Fibroblast of lung (primary cell): ENCODE data around the gene SRSF7. TPM values are rescaled to one million over a fixed set of nuclear protein-coding genes. Genes with fewer than 3 reads are reported as not detected.

Source experiments
- DNase-seq, 2 donors: peaks; one replicate each; pipeline versions ENCODE4 v3.0.0 to v3.0.0-alpha.2; 2010; ENCODE audit warnings: low read depth in 2 of 2
- H2AFZ ChIP-seq: 2 replicates; pipeline ENCODE4 v1.5.1; 2012; ENCODE audit warnings: low read length, control low read depth, inconsistent platforms
- H3K27ac ChIP-seq: 2 replicates; pipeline ENCODE4 v1.5.1; 2011; ENCODE audit warnings: low read length, control low read depth; ENCODE audit not compliant: insufficient read depth
- H3K27me3 ChIP-seq: 2 replicates; pipeline ENCODE4 v1.5.1; 2011; ENCODE audit warnings: mild to moderate bottlenecking, low read length; ENCODE audit not compliant: control insufficient read depth, insufficient read depth
- H3K36me3 ChIP-seq: 2 replicates; pipeline ENCODE4 v1.5.1; 2011; ENCODE audit warnings: low read length; ENCODE audit not compliant: control insufficient read depth, insufficient read depth
- H3K4me1 ChIP-seq: 2 replicates; pipeline ENCODE4 v1.5.1; 2011; ENCODE audit warnings: low read length; ENCODE audit not compliant: control insufficient read depth, insufficient read depth; ENCODE audit errors: extremely low read depth
- H3K4me2 ChIP-seq: 2 replicates; pipeline ENCODE4 v1.5.1; 2011; ENCODE audit warnings: low read length, control low read depth; ENCODE audit not compliant: insufficient read depth; ENCODE audit errors: extremely low read depth
- H3K4me3 ChIP-seq, 4 experiments: fragments of 200-600 bp in 1 of 4; sonication (generic) in 1 of 4; replicated peaks in 1 of 4; 2 replicates each; pipeline ENCODE4 v1.5.1; 2011 to 2016; ENCODE audit warnings: low read length in 4 of 4, low read depth in 3 of 4, mild to moderate bottlenecking in 3 of 4, control low read depth in 2 of 4, inconsistent platforms in 1 of 4, mixed read lengths in 1 of 4; ENCODE audit not compliant: insufficient read depth in 1 of 4; ENCODE audit errors: control extremely low read depth in 1 of 4
- H3K79me2 ChIP-seq: 2 replicates; pipeline ENCODE4 v1.5.1; 2012; ENCODE audit warnings: mild to moderate bottlenecking, low read length, inconsistent platforms; ENCODE audit not compliant: control insufficient read depth, insufficient read depth
- H3K9ac ChIP-seq: 2 replicates; pipeline ENCODE4 v1.5.1; 2011; ENCODE audit warnings: mild to moderate bottlenecking, low read length, control low read depth; ENCODE audit not compliant: insufficient read depth
- H3K9me3 ChIP-seq: 2 replicates; pipeline ENCODE4 v1.5.1; 2012; ENCODE audit warnings: low read depth, low read length; ENCODE audit not compliant: control insufficient read depth, insufficient read depth
- H4K20me1 ChIP-seq: 2 replicates; pipeline ENCODE4 v1.5.1; 2011; ENCODE audit warnings: low read length; ENCODE audit not compliant: control insufficient read depth, insufficient read depth; ENCODE audit errors: extremely low read depth
- EZH2 ChIP-seq: IDR thresholded peaks from 2 replicates; pipeline ENCODE4 v1.5.1; 2012; ENCODE audit warnings: low read length, control low read depth, mild to moderate bottlenecking; ENCODE audit errors: missing control alignments
- polyA plus RNA-seq, 2 donors: library from polyadenylated mRNA; depleted of rRNA in 1 of 2; stranded (reverse) in 1 of 2; unstranded in 1 of 2; fragments of >200 nt; gene quantifications; 2 replicates each; pipeline ENCODE4 v1.2.1, GENCODE V29; 2011 to 2012; ENCODE audit warnings: missing spikeins in 1 of 2
- total RNA-seq: library from RNA; depleted of rRNA; stranded (reverse); fragments of >200 nt; gene quantifications from 2 replicates; pipeline ENCODE4 v1.2.1, GENCODE V29; 2014
- TF ChIP-seq, protein P1 (sequence below), 2 donors: IDR thresholded peaks in 1 of 2; conservative IDR thresholded peaks in 1 of 2; 1 replicate in 1 of 2; 2 replicates in 1 of 2; pipeline ENCODE4 v1.5.1; 2011 to 2012; ENCODE audit warnings: low read length in 2 of 2, control low read depth in 1 of 2, inconsistent platforms in 1 of 2, low read depth in 1 of 2, mild to moderate bottlenecking in 1 of 2

Gene SRSF7
- total and polyA plus RNA-seq, 2 donors (not counting 1 experiment from before 2014, with no cell fraction given) = 118 to 193 TPM

DNA sequence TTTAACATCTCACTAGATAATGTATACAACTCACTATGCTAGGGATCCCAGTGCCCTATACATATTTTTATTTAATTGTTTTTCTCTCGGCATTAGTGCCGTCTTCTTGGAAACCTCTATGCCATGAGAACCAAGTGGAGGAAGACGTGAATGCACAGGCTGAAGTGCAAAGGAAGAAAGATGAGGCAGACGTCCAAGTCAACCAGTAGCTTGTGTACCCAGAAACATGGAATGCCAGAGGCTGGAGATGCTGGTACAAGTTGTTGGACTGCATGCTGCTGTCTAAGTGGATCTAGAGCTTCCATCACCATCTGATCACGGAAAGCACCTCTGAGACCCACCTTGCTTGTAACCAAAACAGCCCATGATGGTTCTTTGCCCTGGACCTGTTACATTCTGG, 14.4 kb upstream of the SRSF7 start:
- Histone ChIP-seq H3K27me3 (no peaks in the 10 kb centered on the region), H3K4me2 (no peak overlapping the region), H3K4me1 (no peaks in the 10 kb centered on the region), H3K36me3 (no peaks in the 10 kb centered on the region), H2AFZ (no peak overlapping the region), H3K9me3 (no peaks in the 10 kb centered on the region), H4K20me1 (no peaks in the 10 kb centered on the region), H3K4me3 (no peak overlapping the region), H3K9ac (no peak overlapping the region), H3K79me2 (no peaks in the 10 kb centered on the region), H3K27ac (no peak overlapping the region)
- TF ChIP-seq EZH2 = no peak
- TF ChIP-seq, protein P1, sequence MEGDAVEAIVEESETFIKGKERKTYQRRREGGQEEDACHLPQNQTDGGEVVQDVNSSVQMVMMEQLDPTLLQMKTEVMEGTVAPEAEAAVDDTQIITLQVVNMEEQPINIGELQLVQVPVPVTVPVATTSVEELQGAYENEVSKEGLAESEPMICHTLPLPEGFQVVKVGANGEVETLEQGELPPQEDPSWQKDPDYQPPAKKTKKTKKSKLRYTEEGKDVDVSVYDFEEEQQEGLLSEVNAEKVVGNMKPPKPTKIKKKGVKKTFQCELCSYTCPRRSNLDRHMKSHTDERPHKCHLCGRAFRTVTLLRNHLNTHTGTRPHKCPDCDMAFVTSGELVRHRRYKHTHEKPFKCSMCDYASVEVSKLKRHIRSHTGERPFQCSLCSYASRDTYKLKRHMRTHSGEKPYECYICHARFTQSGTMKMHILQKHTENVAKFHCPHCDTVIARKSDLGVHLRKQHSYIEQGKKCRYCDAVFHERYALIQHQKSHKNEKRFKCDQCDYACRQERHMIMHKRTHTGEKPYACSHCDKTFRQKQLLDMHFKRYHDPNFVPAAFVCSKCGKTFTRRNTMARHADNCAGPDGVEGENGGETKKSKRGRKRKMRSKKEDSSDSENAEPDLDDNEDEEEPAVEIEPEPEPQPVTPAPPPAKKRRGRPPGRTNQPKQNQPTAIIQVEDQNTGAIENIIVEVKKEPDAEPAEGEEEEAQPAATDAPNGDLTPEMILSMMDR (conservative IDR thresholded peaks at IDR 0.05 in 1 of 2, IDR thresholded peaks at IDR 0.05 in 1 of 2; ENCODE audit: low read depth in 1 of 2, low read length in 2 of 2) = no peak
- peak in 1 of 2 donors; percentile 64 for DNase-seq

DNA sequence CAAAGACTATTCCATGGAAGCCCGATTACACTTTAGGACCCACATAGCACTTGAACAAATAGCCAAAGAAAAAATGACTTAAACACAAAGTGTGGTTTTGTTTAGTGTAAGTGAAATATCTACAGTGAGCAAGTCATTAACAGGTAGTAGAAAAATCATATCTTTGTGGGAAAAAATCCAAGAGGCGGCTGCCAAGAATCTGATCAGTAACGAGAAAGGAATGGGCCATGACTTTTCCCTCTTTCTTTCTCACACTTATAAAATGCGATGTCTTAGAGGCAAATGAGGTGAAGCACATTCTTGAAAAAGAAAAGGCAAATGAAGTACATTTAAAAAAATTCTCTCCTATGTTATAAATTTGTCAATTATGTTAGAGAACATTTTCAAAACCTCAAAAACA, 14.0 kb upstream of the SRSF7 start:
- no peak overlapping the region for H3K27ac ChIP-seq
- H3K4me3 ChIP-seq = no peak overlapping the region
- H3K79me2 ChIP-seq = no peaks in the 10 kb centered on the region
- TF ChIP-seq, protein P1 (conservative IDR thresholded peaks at IDR 0.05 in 1 of 2, IDR thresholded peaks at IDR 0.05 in 1 of 2; ENCODE audit: low read depth in 1 of 2, low read length in 2 of 2) = no peak
- no peak for TF ChIP-seq EZH2
- no peaks in the 10 kb centered on the region for H3K9me3 ChIP-seq
- H3K9ac ChIP-seq = no peak overlapping the region
- H3K4me1 ChIP-seq = no peaks in the 10 kb centered on the region
- no peak overlapping the region for H3K4me2 ChIP-seq
- peak; percentile 25 to 93 for DNase-seq
- no peaks in the 10 kb centered on the region for H4K20me1 ChIP-seq
- H3K27me3 ChIP-seq = no peaks in the 10 kb centered on the region
- H2AFZ ChIP-seq = no peak overlapping the region
- H3K36me3 ChIP-seq = no peaks in the 10 kb centered on the region

DNA sequence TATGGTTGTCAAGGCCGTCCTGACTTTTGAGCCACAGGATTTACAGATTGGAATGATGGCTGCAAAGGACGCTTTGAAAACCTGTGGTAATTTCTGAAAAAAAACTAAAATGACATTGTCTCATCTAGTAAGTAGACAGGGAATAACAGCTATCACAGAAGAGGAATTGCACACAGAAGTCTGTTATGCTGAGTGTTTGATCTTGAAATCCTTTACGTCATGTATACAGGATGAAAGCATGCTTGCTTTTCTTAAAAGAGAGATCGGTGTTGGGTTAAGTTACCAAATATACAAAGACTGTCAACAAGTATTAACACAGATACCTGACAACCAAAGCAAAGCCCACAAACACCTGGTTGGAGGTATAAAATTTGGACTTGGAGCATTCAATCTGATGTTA, 12.6 kb upstream of the SRSF7 start:
- Histone ChIP-seq H3K27ac (no peak overlapping the region), H3K27me3 (no peaks in the 10 kb centered on the region), H3K4me3 (no peak overlapping the region), H3K36me3 (no peaks in the 10 kb centered on the region), H3K9me3 (no peaks in the 10 kb centered on the region), H3K9ac (no peak overlapping the region), H3K4me2 (no peak overlapping the region), H2AFZ (no peak overlapping the region), H3K4me1 (no peaks in the 10 kb centered on the region), H4K20me1 (no peaks in the 10 kb centered on the region), H3K79me2 (no peaks in the 10 kb centered on the region)
- no peak for DNase-seq
- TF ChIP-seq EZH2 = no peak
- TF ChIP-seq, protein P1 (conservative IDR thresholded peaks at IDR 0.05 in 1 of 2, IDR thresholded peaks at IDR 0.05 in 1 of 2; ENCODE audit: low read depth in 1 of 2, low read length in 2 of 2) = no peak
